Right atrium auricular region (tissue), 2 donors: ENCODE results near the gene LCOR. TPM values are rescaled to one million over a fixed set of nuclear protein-coding genes. Genes with fewer than 3 reads are reported as not detected.

Source experiments
- DNase-seq: peaks from one replicate; pipeline ENCODE4 v3.0.0-alpha.2; 2019; ENCODE audit warnings: low spot score
- H3K27ac ChIP-seq, 2 donors: fragments of 200-600 bp; sonication (generic); 1 replicate in 1 of 2; 2 replicates in 1 of 2; pipeline ENCODE4 v1.5.1; 2016 to 2019
- H3K27me3 ChIP-seq, 2 donors: fragments of 200-600 bp; sonication (generic); one replicate each; pipeline versions ENCODE4 v1.5.1 to v1.6.0; 2017 to 2019
- H3K36me3 ChIP-seq: fragments of 200-600 bp; sonication (generic); one replicate; pipeline ENCODE4 v1.5.1; 2016
- H3K4me1 ChIP-seq, 2 donors: fragments of 200-600 bp; sonication (generic); one replicate each; pipeline versions ENCODE4 v1.5.1 to v1.6.0; 2017 to 2019
- H3K4me3 ChIP-seq, 2 donors: fragments of 200-600 bp; sonication (generic); 1 replicate in 1 of 2; 2 replicates in 1 of 2; pipeline ENCODE4 v1.5.1; 2017 to 2019; ENCODE audit warnings: mild to moderate bottlenecking in 1 of 2, moderate library complexity in 1 of 2
- H3K9me3 ChIP-seq, 2 donors: fragments of 200-600 bp; sonication (generic); one replicate each; pipeline ENCODE4 v1.5.1; 2019
- CTCF ChIP-seq, 2 donors: fragments of 200-600 bp; sonication (generic); IDR thresholded peaks; one replicate each; pipeline ENCODE4 v1.5.1; 2019; ENCODE audit warnings: antibody characterized with exemption in 2 of 2
- microRNA counts, 2 donors: library from miRNA; unstranded; fragments of <30 nt; microRNA quantifications; one replicate each; lab custom pipeline; 2016 to 2017
- microRNA-seq, 2 donors: library from miRNA; unstranded; fragments of <30 nt; microRNA quantifications; one replicate each; pipeline ENCODE4, GENCODE V29; 2016 to 2017; ENCODE audit warnings: borderline number of aligned reads in 2 of 2, borderline replicate concordance in 1 of 2
- total RNA-seq, 2 donors: library from RNA; depleted of rRNA; stranded (reverse); fragments of >200 nt; gene quantifications; one replicate each; pipeline ENCODE4 v1.1.0, GENCODE V29; 2016

Gene LCOR
- total RNA-seq, 2 donors from 2014 or later, result 10.2 to 12.2 TPM

GRCh38 chr10:97042081-97042480 is 210.0 kb downstream of the LCOR start:
- no peak for DNase-seq
- no peak for TF ChIP-seq CTCF (IDR thresholded peaks at IDR 0.05)
- H3K36me3 ChIP-seq, result no peaks in the 10 kb centered on the region
- no peaks in the 10 kb centered on the region for H3K27me3 ChIP-seq
- no peak overlapping the region for H3K27ac ChIP-seq
- no peak overlapping the region for H3K4me3 ChIP-seq
- H3K9me3 ChIP-seq, result no peaks in the 10 kb centered on the region
- H3K4me1 ChIP-seq, result peaks cover 0 to 12% of the 10 kb centered on the region in 2 donors

GRCh38 chr10:97042716-97043562 is 210.8 kb downstream of the LCOR start:
- TF ChIP-seq CTCF (IDR thresholded peaks at IDR 0.05), result no peak
- DNase-seq, result no peak
- Histone ChIP-seq H3K4me3 (no peak overlapping the region), H3K9me3 (no peaks in the 10 kb centered on the region), H3K36me3 (no peaks in the 10 kb centered on the region), H3K4me1 (peaks cover 0 to 3% of the 10 kb centered on the region in 2 donors), H3K27me3 (no peaks in the 10 kb centered on the region), H3K27ac (no peak overlapping the region)

- H3K27me3 ChIP-seq, result no peaks in the 10 kb centered on the region
- TF ChIP-seq CTCF (IDR thresholded peaks at IDR 0.05), result no peak
- no peaks in the 10 kb centered on the region for H3K9me3 ChIP-seq
- no peak for DNase-seq
- no peaks in the 10 kb centered on the region for H3K4me1 ChIP-seq
- no peaks in the 10 kb centered on the region for H3K36me3 ChIP-seq
- no peak overlapping the region for H3K27ac ChIP-seq
- no peak overlapping the region for H3K4me3 ChIP-seq
Observed at GRCh38 chr10:97043563-97043855, 211.4 kb downstream of the LCOR start.

MicroRNAs encoded within 50 kb of the gene (microRNA counts, 767-probe panel; counts per million panel counts)
- microRNA hsa-miR-607 (lab: Ali Mortazavi, UCI), result 0 to 31.0 counts per million in 2 donors

Small RNA genes within 50 kb of the gene (microRNA-seq; reads per million reads assigned to microRNA genes)
- gene MIR607, result 0 reads per million in 2 donors

Other genes with a start within 250 kb of the LCOR start
- gene TM9SF3, start 245.3 kb upstream of the LCOR start, total RNA-seq, result 10 to 100 TPM; 46.0 to 46.7 TPM
- 10 to 100 TPM in 1 of 2 donors, 1 to 10 TPM in 1; 3.1 to 11.2 TPM for gene PIK3AP1, start 111.8 kb upstream of the LCOR start, total RNA-seq